ENCODE data around the gene ANKMY1. TPM values are rescaled to one million over a fixed set of nuclear protein-coding genes. Genes with fewer than 3 reads are reported as not detected.

The ANKMY1 gene
- total and polyA plus RNA-seq, 2 experiments from 2014 or later: 2.3 to 8.9 TPM

- TF ChIP-seq ZNF462 (CRISPR knock-in tag; IDR thresholded peaks at IDR 0.05): no peak
- no peak for TF ChIP-seq ZNF114 (CRISPR knock-in tag; IDR thresholded peaks at IDR 0.05)
- no peak for TF ChIP-seq CTCF (conservative IDR thresholded peaks at IDR 0.05; ENCODE audit: low read depth in 2 of 2)
- TF ChIP-seq CREB1 (CRISPR knock-in tag; IDR thresholded peaks at IDR 0.05; ENCODE audit: low read depth): no peak
- no peak for TF ChIP-seq EZH2 (IDR thresholded peaks at IDR 0.05; ENCODE audit: low read depth, unreplicated experiment)
- no peak for TF ChIP-seq JUNB (IDR thresholded peaks at IDR 0.05; ENCODE audit: unreplicated experiment)
- no peak for TF ChIP-seq EZH2phosphoT487 (IDR thresholded peaks at IDR 0.05; ENCODE audit: unreplicated experiment)
These were observed 51.9 kb downstream of the ANKMY1 start (continued) for GRCh38 chr2:240505910-240506309.

- Mint-ChIP-seq H3K9me3 (no peaks in the 10 kb centered on the region), H3K4me1 (no peaks in the 10 kb centered on the region), H3K4me3 (no peak overlapping the region), H3K27ac (no peak overlapping the region), H3K36me3 (ENCODE audit: low read depth) (no peaks in the 10 kb centered on the region), H3K27me3 (ENCODE audit: insufficient read depth, low read depth, poor library complexity) (peaks cover 8% of the 10 kb centered on the region)
- Histone ChIP-seq H3F3A (replicated peaks; ENCODE audit: low read depth) (no peaks in the 10 kb centered on the region), H3K27ac (ENCODE audit: low read depth) (no peak overlapping the region), H4K20me1 (replicated peaks; ENCODE audit: insufficient read depth) (no peaks in the 10 kb centered on the region), H3K9me2 (ENCODE audit: insufficient read depth) (0 out of 2 replicates have a peak, but pooled peaks cover 3% of the 10 kb centered on the region), H2AFZ (no peak overlapping the region), H3K4me1 (ENCODE audit: insufficient read depth) (no peaks in the 10 kb centered on the region), H3K4me3 (no peak overlapping the region), H3K79me2 (replicated peaks; ENCODE audit: insufficient read depth) (no peaks in the 10 kb centered on the region), H3K36me3 (ENCODE audit: insufficient read depth) (no peaks in the 10 kb centered on the region), H3K27me3 (ENCODE audit: insufficient read depth) (no peaks in the 10 kb centered on the region), H3K4me2 (no peak overlapping the region)
- ATAC-seq: no peak
- no peak for DNase-seq (ENCODE audit: low spot score)
- no peak for TF ChIP-seq ETS1 (IDR thresholded peaks at IDR 0.05)
These were observed 53.9 kb downstream of the ANKMY1 start for GRCh38 chr2:240503848-240504247.
